Retinal pigment epithelial cell (primary cell): ENCODE measurements around the gene RAB41.
A peak's percentile ranks its signal among the peaks of the same experiment; 100 is the strongest.
"Not testable (repeated sequence)": the region's sequence is repeated elsewhere in the genome, so short reads cannot be mapped to it uniquely, and the experiment has no call there.

Experiments used
- DNase-seq: peaks from one replicate; pipeline ENCODE4 v3.0.0-alpha.2; 2010; ENCODE audit warnings: low read depth
- H3K4me3 ChIP-seq: 2 replicates; pipeline ENCODE4 v1.5.1; 2011; ENCODE audit warnings: mild to moderate bottlenecking, low read length, control low read depth, moderate library complexity
- CTCF ChIP-seq: conservative IDR thresholded peaks from 2 replicates; pipeline ENCODE4 v1.5.1; 2011; ENCODE audit warnings: low read depth, low read length, control low read depth, inconsistent platforms

RAB41 gene

DNA sequence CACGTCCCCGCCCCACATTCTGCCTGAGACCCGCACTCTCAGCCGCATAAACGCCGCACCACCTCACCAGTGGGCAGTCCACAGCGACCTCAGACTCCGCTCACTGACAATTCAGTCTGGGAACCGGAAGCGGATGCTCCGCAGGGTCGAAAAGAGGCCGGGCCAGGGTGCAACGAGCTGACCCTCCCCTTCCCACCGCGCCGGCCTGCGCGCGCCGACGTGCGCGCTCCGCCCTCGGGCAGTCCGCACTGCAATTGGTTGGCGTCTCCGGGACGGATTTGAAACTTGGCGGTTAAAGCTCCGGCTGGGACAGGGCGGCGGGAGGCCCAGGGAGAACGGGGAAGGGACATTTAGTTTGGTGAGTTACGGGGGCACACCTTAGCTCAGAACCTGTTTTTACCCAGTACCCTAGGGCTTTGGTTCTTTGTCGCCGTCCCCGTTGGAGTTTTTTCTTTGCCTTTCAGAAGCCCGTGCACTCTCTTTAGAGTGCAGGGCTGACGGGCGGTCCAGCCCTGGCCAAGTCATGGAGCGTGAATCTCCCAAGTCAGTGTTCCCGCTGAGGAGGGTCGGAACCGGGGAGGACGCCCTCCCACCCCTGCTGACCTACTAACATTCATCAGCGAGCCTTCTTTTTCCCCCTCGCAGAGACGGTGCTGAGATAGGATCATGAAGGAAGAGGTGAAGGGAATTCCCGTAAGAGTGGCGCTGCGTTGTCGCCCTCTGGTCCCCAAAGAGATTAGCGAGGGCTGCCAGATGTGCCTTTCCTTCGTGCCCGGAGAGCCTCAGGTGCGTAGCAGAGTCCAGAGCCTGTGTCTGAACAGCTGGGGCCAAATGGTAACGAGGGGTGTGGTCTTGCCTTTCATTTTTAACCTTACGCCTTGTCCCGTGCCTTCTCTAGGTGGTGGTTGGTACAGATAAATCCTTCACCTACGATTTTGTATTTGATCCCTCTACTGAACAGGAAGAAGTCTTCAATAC is 8.1 kb downstream of the RAB41 start, which contains the start of the genes KIF4A and PDZD11:
Gene KIF4A (plus strand): TSS at position 312 of the 978 bp plus-strand sequence. CDS start 355 bp downstream, at position 667.
Gene PDZD11 (minus strand): TSS at position 135 of the 978 bp plus-strand sequence. CDS start 586 bp downstream, outside the sequence.
- peak within 1 kb of the TSS; percentile 80 for H3K4me3 ChIP-seq
- peak; percentile 26 for DNase-seq
- no peak for TF ChIP-seq CTCF

GRCh38 chrX:70292788-70293187 is 10.8 kb downstream of the RAB41 start:
- no peak for TF ChIP-seq CTCF
- no peak for DNase-seq
- H3K4me3 ChIP-seq, result no peak overlapping the region

DNA sequence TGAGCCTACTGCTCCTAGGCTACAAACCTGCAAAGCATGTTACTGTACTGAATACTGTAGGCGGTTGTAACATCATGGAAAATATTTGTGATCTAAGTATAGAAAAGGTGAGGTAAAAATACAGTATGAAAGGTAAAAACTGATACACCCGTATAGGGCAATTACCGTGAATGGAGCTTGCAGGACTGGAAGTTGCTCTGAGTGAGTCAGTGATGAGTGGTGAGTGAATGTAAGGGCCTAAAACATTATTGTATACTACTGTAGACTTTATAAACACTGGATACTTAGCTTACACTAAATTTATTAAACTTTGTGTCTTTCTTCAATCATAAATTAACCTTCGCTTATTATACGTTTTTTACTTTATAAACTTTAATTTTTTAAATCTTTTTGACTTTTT is 11.6 kb downstream of the RAB41 start:
- no peak for DNase-seq
- TF ChIP-seq CTCF, result no peak
- no peak overlapping the region for H3K4me3 ChIP-seq

DNA sequence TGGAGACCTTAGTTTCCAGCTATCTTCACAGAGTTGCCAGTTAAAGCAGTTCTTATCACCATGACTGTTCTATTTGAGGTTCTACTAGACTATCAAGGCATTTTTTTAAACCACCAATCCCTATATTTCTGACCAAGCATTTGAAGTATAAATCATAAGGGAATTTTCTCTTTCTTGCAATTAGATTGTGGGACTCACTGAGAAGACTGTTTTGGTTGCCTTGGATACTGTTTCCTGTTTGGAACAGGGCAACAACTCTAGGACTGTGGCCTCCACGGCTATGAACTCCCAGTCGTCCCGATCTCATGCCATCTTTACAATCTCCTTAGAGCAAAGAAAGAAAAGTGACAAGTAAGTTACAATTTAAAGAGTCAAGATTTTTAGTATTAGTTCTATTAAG is 19.7 kb downstream of the RAB41 start:
- H3K4me3 ChIP-seq, result no peak overlapping the region
- DNase-seq, result no peak
- TF ChIP-seq CTCF, result no peak

DNA sequence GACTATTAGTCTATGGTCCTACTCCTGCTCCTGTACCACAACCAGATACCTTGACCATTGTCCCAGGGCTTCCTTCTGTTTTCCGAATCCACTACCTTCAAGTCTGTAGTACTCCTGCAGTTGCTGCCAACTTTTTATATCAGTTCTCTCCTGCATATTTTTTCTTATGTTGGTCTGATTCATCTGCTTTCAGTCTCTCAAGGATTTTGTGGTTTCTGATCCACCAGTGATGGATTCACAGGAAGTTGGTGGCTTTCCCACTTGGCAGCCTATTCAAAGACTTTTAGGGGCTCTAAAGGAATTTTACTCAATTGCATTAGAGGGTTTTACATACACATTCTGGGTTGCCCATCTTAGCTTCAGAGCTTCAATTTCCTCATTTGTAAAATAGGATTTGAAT is 31.5 kb downstream of the RAB41 start:
- no peak for DNase-seq
- TF ChIP-seq CTCF, result no peak

GRCh38 chrX:70322784-70323183 is 40.8 kb downstream of the RAB41 start:
- no peak overlapping the region for H3K4me3 ChIP-seq
- DNase-seq, result no peak
- TF ChIP-seq CTCF, result no peak

More for the DNA sequence above, 31.5 kb downstream of the RAB41 start:
- H3K4me3 ChIP-seq, result no peak overlapping the region

DNA sequence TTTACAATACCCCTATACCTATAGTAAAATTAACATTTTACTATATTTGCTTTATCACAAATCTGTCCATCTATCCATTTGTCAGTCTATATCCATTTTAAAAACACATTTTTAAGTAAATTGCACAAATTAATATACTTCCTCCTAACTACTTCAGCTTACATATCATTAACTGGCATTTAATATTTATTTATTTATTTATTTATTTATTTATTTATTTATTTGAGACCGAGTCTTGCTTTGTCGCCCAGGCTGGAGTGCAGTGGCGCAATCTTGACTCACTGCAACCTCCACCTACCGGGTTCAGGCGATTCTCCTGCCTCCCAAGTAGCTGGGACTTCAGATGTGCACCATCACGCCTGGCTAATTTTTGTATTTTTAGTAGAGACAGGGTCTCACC is 41.7 kb downstream of the RAB41 start:
- not testable (repeated sequence) for DNase-seq, H3K4me3 ChIP-seq
